T-helper 2 cell treated with Interferon-gamma antibody and Interleukin-4, amounts not matched to agents 100 ng/mL and 5 ng/mL, for 36 hours (primary cell): Measurements from ENCODE around the gene ALOX15B. TPM values are rescaled to one million over a fixed set of nuclear protein-coding genes. Genes with fewer than 3 reads are reported as not detected.
"Not testable (repeated sequence)": the region's sequence is repeated elsewhere in the genome, so short reads cannot be mapped to it uniquely, and the experiment has no call there.

Experiments
- intact Hi-C: fragments of 100-400 bp; cut with micrococcal nuclease; formaldehyde crosslinking; loops from one replicate; pipeline ENCODE4 v1.15.1; 2023
- total RNA-seq: library from RNA; stranded (reverse); gene quantifications from 2 replicates; pipeline ENCODE4 v1.2.3, GENCODE V29; 2022

Gene ALOX15B
- total RNA-seq, 1 donor from 2014 or later = not detected

GRCh38 chr17:8012996-8013640 is 25.7 kb upstream of the ALOX15B start:
- intact Hi-C loops = no loop called here

DNA sequence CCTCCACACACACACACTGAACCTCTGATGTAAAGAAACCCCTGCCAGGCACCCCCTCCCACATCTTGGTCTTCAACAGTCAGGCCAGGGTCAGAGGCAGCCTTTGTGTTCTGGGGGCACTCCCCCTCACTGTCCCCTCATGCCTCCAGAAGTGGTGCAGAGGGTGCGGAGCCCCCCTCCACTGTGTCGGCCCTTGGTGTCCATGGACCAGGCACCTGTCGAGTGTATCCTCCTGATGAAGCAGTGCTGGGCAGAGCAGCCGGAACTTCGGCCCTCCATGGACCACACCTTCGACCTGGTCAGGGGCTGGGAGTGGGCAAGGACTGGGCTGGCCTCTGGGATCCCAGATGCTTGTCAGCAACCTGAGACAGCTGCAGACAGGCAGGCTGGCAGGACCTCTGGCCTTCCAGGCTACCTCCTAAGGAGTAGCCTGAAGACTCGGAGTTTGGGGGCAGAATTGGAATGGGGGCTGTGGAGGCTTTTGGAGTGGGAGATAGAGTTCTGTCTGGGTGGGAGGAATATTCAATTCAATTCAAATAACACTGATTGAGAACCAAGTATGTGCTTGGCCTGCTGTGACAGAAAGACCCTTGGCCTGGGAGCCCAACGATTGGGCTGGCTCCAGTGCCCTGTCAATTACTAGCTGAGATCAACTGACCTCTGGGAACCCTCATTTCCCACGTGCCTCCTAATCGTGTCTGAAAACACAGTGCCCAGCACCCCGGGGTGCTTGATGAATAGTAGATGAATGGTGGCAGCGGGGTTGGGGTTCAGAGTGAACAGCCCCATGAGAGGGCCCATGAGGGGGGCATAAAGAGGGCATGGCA is 24.9 kb upstream of the ALOX15B start:
- intact Hi-C loops = no loop called here

DNA sequence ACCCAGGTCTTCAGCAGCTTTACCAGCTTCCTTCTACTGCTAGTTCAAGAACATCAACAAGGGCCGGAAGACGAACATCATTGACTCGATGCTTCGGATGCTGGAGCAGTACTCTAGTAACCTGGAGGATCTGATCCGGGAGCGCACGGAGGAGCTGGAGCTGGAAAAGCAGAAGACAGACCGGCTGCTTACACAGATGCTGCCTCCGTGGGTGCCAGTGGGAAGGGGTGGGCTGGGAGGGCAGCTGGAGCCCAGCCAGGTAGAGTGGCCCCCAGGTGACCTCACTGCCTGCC is 24.4 kb upstream of the ALOX15B start:
- intact Hi-C loops = no loop called here

DNA sequence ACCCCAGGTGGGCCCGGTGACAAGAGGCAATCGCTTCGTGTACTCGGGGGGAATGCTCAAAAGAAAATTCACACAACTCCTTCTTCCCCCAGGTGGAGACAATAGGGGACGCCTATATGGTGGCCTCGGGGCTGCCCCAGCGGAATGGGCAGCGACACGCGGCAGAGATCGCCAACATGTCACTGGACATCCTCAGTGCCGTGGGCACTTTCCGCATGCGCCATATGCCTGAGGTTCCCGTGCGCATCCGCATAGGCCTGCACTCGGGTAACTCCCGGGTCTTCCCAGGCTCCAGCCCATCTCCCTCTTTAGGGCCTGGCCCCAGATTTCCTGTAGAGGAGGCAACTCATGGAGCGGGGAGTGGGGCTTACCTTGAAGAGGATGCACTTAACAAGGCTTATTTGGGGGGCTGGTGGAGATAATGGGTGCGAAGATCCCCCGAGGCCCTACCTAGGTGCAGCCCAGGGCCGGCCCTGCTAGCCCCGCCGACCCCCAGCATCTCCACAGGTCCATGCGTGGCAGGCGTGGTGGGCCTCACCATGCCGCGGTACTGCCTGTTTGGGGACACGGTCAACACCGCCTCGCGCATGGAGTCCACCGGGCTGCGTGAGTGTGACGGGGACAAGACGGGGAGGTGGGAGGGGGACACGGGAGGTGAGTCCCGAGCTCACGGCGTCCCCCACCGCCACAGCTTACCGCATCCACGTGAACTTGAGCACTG is 23.5 kb upstream of the ALOX15B start:
- intact Hi-C loops = loop anchor here (5.0 kb wide), 1 partner anchor 42 kb away; no protein-coding TSS in a partner anchor

- intact Hi-C loops = loop anchor here (5.0 kb wide), 1 partner anchor 41 kb away; no protein-coding TSS in a partner anchor
Observed at GRCh38 chr17:8015957-8016631, 22.8 kb upstream of the ALOX15B start.

- intact Hi-C loops = loop anchor here (5.0 kb wide), 1 partner anchor 40 kb away; no protein-coding TSS in a partner anchor
Observed at GRCh38 chr17:8016632-8017424, 22.0 kb upstream of the ALOX15B start.

DNA sequence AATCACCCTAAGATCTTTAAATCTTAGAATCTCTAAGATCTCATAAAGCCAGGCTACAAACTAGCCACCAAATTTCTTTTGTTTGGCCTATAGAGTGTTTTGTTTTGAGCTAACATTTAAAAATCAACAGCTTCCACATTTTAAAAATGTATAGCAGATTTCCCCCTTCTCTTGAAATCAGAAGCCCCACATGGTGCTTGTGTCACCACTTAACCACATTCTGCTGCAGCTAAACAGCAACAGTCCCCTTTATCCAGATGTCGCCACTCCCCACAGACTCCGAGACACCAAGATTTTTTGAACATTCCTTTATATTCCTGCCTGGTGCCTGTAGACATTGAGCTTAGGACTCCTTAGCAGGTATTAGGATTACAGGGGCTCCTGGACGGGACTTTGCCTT is 20.4 kb upstream of the ALOX15B start:
- intact Hi-C loops = loop anchor here (5.0 kb wide), 1 partner anchor 39 kb away; no protein-coding TSS in a partner anchor

GRCh38 chr17:8019166-8019565 is 19.7 kb upstream of the ALOX15B start:
- intact Hi-C loops = loop anchor here (5.0 kb wide), 1 partner anchor 38 kb away; no protein-coding TSS in a partner anchor

- intact Hi-C loops = loop anchor here (5.0 kb wide), 1 partner anchor 37 kb away; no protein-coding TSS in a partner anchor
Observed at GRCh38 chr17:8019665-8020650, 18.9 kb upstream of the ALOX15B start.

DNA sequence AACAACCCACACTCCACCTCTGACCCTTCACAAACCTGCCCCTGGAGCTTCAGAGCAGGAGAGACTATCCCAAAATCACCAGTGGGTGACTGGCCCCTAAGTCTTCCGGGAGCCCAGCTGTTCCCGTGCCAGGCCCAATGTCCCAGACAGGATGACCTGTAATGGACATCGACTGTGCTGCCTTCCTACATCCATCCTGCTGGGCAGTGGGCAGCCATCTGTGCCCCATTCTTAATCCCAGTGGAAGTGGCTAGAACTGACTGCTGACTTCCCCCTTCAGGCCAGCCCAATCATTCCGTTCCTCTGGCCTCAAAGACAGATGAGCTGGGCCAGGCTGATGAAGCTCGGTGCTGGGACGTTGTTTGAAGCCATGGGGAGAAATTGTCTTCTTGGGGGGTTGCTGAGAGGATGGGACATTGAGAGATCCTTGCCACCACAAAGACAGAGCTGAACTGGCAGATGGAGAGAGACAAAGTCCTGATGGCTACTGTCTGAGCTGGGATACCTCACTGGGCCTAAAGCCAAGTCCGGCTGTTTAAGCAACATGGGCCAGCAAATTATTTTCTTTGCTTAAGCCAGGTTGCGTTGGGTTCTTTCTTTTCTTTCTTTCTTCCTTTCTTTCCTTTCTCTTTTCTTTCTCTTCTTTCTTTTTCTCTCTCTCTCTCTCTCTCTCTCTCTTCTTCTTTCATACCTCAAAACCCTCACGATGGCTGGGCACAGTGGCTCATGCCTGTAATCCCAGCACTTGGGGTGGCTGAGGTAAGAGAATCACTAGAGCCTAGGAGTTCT is 17.9 kb upstream of the ALOX15B start:
- intact Hi-C loops = no loop called here

GRCh38 chr17:8021565-8022359 is 17.1 kb upstream of the ALOX15B start:
- intact Hi-C loops = no loop called here

- intact Hi-C loops = no loop called here
Observed at GRCh38 chr17:8022360-8023003, 16.4 kb upstream of the ALOX15B start.

DNA sequence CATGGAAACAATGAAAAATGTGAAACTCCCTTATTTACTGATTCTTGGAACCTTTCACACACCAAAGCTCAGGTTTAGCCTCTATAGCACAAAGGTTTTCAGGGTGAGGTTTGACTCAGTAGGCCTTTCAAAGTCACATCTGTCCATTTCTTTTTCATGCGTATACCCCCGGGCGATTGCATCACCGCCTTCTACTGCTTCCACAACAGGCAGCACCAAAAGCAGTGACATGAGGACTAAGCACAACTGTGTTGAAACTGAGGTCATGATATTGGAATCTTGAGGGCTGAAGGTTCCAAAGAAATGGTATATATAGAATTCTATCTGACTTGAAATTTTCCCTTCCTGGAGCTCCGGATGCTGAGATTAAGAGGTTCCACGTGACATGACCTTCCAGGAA is 14.7 kb upstream of the ALOX15B start:
- intact Hi-C loops = not testable (repeated sequence)

GRCh38 chr17:8025176-8025911 is 13.5 kb upstream of the ALOX15B start:
- intact Hi-C loops = no loop called here

DNA sequence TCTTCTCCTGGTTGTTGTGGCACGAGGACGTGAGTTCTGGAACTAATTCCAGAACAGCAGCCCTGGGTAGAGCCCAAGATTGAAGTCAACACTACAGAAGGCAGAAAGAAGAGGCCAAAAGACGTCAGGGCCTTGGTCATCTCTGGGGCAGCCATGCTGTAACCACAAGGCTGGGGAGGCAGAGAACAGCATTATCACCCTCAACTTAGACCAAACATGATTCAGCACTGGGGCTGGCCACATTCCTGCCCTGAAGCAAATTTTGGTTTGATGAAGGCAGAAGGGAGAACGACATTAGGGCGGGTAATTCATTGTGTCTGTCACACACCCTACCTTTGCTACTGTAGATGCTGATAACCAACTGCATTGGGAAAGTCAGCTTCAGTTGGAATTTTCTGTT is 9.7 kb upstream of the ALOX15B start:
- intact Hi-C loops = no loop called here

DNA sequence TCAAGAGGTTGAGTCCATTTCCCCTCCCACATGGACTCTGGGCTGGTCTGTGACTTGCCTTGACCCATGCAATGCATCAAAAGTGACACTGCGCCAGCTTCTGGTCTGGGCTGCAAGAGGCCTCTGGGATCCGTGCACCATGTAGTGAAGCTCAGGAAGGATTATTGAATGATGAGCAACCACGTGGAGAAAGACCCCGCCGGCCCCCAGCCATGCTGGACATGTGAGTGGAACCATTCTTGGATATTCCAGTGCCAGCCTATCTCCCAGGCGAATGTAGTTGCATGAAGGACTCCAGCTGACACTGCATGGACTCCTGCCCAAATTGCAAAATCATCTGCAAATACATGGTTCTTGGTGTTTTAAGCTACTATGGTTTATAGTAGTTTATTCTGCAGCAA is 7.6 kb upstream of the ALOX15B start:
- intact Hi-C loops = no loop called here

DNA sequence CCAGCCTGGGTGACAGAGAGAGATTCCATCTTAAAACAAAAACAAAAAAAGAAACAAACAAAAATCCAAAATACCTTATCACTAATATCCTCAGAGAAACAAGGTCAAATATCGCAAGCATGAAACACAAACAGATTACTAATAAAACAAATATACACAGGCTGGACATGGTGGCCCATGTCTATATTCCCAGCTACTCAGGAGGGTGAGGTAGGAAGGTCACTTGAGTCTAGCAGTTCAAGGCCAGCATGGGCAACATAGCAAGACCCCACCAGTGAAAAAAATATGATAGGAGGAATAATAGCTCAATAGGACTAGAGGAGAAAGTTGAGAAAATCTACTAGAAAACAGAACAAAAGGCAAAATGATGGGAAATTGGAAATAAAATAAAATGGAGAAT is 6.9 kb upstream of the ALOX15B start:
- intact Hi-C loops = no loop called here
